ENCODE measurements around the gene EOLA2.

- TF ChIP-seq, protein P1, sequence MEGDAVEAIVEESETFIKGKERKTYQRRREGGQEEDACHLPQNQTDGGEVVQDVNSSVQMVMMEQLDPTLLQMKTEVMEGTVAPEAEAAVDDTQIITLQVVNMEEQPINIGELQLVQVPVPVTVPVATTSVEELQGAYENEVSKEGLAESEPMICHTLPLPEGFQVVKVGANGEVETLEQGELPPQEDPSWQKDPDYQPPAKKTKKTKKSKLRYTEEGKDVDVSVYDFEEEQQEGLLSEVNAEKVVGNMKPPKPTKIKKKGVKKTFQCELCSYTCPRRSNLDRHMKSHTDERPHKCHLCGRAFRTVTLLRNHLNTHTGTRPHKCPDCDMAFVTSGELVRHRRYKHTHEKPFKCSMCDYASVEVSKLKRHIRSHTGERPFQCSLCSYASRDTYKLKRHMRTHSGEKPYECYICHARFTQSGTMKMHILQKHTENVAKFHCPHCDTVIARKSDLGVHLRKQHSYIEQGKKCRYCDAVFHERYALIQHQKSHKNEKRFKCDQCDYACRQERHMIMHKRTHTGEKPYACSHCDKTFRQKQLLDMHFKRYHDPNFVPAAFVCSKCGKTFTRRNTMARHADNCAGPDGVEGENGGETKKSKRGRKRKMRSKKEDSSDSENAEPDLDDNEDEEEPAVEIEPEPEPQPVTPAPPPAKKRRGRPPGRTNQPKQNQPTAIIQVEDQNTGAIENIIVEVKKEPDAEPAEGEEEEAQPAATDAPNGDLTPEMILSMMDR (IDR thresholded peaks at IDR 0.05) = no peak
- TF ChIP-seq POLR2A (IDR thresholded peaks at IDR 0.05) = no peak
Measured at GRCh38 chrX:149908308-149908707, 30.0 kb downstream of the EOLA2 start.

All from testis (tissue), 2 donors.